Endothelial cell of umbilical vein (primary cell): ENCODE data around the gene EOGT. TPM values are rescaled to one million over a fixed set of nuclear protein-coding genes. Genes with fewer than 3 reads are reported as not detected.

Experiments used
- BruUV-seq: library from RNA; stranded (reverse); fragments of 400-500 nt; replicated peaks from 2 replicates; lab custom pipeline; 2021; lab: Mats Ljungman, UMichigan
- CTCF ChIA-PET: fragments of 300-600, 350-600 bp; sonication (Branson Sonifier 250); formaldehyde crosslinking; loops from one replicate; lab custom pipeline; 2021; ENCODE audit warnings: antibody characterized with exemption, inconsistent platforms; lab: Charles Lee
- POLR2A ChIA-PET: fragments of 300-600, 350-600 bp; sonication (Branson Sonifier 250); formaldehyde crosslinking; loops from one replicate; lab custom pipeline; 2021; ENCODE audit warnings: antibody characterized with exemption, inconsistent platforms; lab: Charles Lee
- DNase-seq: peaks from one replicate; pipeline ENCODE4 v3.0.0-alpha.2; 2011; ENCODE audit warnings: low read depth, low spot score
- FAIRE-seq: peaks from 2 replicates; lab custom pipeline; 2011; peaks lifted over from hg19 to GRCh38; lab: Jason Lieb, UNC
- H2AFZ ChIP-seq: 2 replicates; pipeline ENCODE4 v1.6.0; 2012; ENCODE audit warnings: low read depth, low read length, control low read depth, inconsistent platforms
- H3K27ac ChIP-seq: 2 replicates; pipeline ENCODE4 v1.5.1; 2011; ENCODE audit warnings: low read depth, mild to moderate bottlenecking, control low read depth, low read length, moderate library complexity; ENCODE audit not compliant: insufficient read depth
- H3K27me3 ChIP-seq, 2 experiments: 2 replicates each; pipeline versions ENCODE4 v1.6.0 to v1.6.1; 2011; ENCODE audit warnings: low read length in 2 of 2, mixed read lengths in 1 of 2; ENCODE audit not compliant: control insufficient read depth in 2 of 2, insufficient read depth in 2 of 2
- H3K36me3 ChIP-seq, 2 experiments: 2 replicates in 1 of 2; 3 replicates in 1 of 2; pipeline ENCODE4 v1.5.1; 2011; ENCODE audit warnings: low read length in 2 of 2, mild to moderate bottlenecking in 1 of 2, moderate library complexity in 1 of 2; ENCODE audit not compliant: control insufficient read depth in 2 of 2, insufficient read depth in 2 of 2; ENCODE audit errors: extremely low read depth in 1 of 2
- H3K4me1 ChIP-seq: 3 replicates; pipeline ENCODE4 v1.5.1; 2011; ENCODE audit warnings: mild to moderate bottlenecking, low read length; ENCODE audit not compliant: control insufficient read depth, insufficient read depth; ENCODE audit errors: extremely low read depth
- H3K4me2 ChIP-seq: 2 replicates; pipeline ENCODE4 v1.6.1; 2011; ENCODE audit warnings: low read length, control low read depth, mixed read lengths; ENCODE audit not compliant: insufficient read depth
- H3K4me3 ChIP-seq, 3 experiments: fragments of 200-600 bp in 1 of 3; sonication (generic), shearing (Covaris generic) in 1 of 3; replicated peaks in 1 of 3; 2 replicates each; pipeline ENCODE4 v1.5.1; 2011 to 2016; ENCODE audit warnings: control low read depth in 3 of 3, low read length in 3 of 3, mild to moderate bottlenecking in 2 of 3, inconsistent platforms in 1 of 3, low read depth in 1 of 3, moderate library complexity in 1 of 3; ENCODE audit not compliant: insufficient read depth in 1 of 3
- H3K79me2 ChIP-seq: 2 replicates; pipeline ENCODE4 v1.6.0; 2012; ENCODE audit warnings: low read length, inconsistent platforms; ENCODE audit not compliant: control insufficient read depth, insufficient read depth
- H3K9ac ChIP-seq: replicated peaks from 2 replicates; pipeline ENCODE3; 2011; ENCODE audit warnings: low read length, control low read depth; ENCODE audit not compliant: insufficient read depth; ENCODE audit errors: extremely low read depth
- H3K9me1 ChIP-seq: replicated peaks from 3 replicates; pipeline ENCODE4 v1.6.0; 2011; ENCODE audit warnings: mild to moderate bottlenecking, low read length; ENCODE audit not compliant: control insufficient read depth, insufficient read depth; ENCODE audit errors: extremely low read depth
- H3K9me3 ChIP-seq: replicated peaks from 2 replicates; pipeline ENCODE4 v1.5.1; 2012; ENCODE audit warnings: low read length, inconsistent platforms; ENCODE audit not compliant: control insufficient read depth, insufficient read depth
- H4K20me1 ChIP-seq: replicated peaks from 2 replicates; pipeline ENCODE3; 2011; ENCODE audit warnings: mild to moderate bottlenecking, low read length; ENCODE audit not compliant: control insufficient read depth, insufficient read depth; ENCODE audit errors: extremely low read depth
- CTCF ChIP-seq, 2 donors: IDR thresholded peaks; 1 replicate in 1 of 2; 2 replicates in 1 of 2; pipeline ENCODE4 v1.5.1; 2011; ENCODE audit warnings: low read length in 2 of 2, mild to moderate bottlenecking in 2 of 2, moderate library complexity in 2 of 2, control low read depth in 1 of 2, inconsistent platforms in 1 of 2, low read depth in 1 of 2; ENCODE audit not compliant: insufficient read depth in 1 of 2; ENCODE audit errors: extremely low read depth in 1 of 2
- EZH2 ChIP-seq: IDR thresholded peaks from 2 replicates; pipeline ENCODE4 v1.6.1; 2012; ENCODE audit warnings: borderline replicate concordance, low read depth, mild to moderate bottlenecking, moderate library complexity, low read length, inconsistent platforms; ENCODE audit not compliant: severe bottlenecking
- FOS ChIP-seq: IDR thresholded peaks from 2 replicates; pipeline ENCODE4 v1.6.1; 2011; ENCODE audit warnings: mild to moderate bottlenecking, low read length, moderate library complexity, borderline replicate concordance; ENCODE audit not compliant: insufficient read depth
- GATA2 ChIP-seq: IDR thresholded peaks from 2 replicates; pipeline ENCODE4 v1.7.0; 2011; ENCODE audit warnings: low read depth, mild to moderate bottlenecking, moderate library complexity, mixed read lengths, low read length; ENCODE audit not compliant: insufficient read length, insufficient read depth
- JUN ChIP-seq: IDR thresholded peaks from 2 replicates; pipeline ENCODE4 v1.6.1; 2011; ENCODE audit warnings: borderline replicate concordance, low read depth; ENCODE audit not compliant: insufficient read length, insufficient read depth
- MAX ChIP-seq: IDR thresholded peaks from 2 replicates; pipeline ENCODE4 v1.6.1; 2011; ENCODE audit not compliant: insufficient read depth, insufficient read length
- MYC ChIP-seq: IDR thresholded peaks from one replicate; pipeline ENCODE4 v1.6.1; 2011; ENCODE audit warnings: mild to moderate bottlenecking, low read depth, low read length
- POLR2A ChIP-seq: IDR thresholded peaks from 2 replicates; pipeline ENCODE4 v1.6.1; 2012; ENCODE audit warnings: low read depth, mild to moderate bottlenecking, control low read depth, low read length
- POLR2AphosphoS5 ChIP-seq: IDR thresholded peaks from 2 replicates; pipeline ENCODE4 v1.6.1; 2012; ENCODE audit warnings: low read depth, mild to moderate bottlenecking, control low read depth, low read length, moderate library complexity; ENCODE audit not compliant: insufficient read depth
- dilution Hi-C: fragments of 300-500 bp; cut with MboI; formaldehyde crosslinking; loops from one replicate; pipeline ENCODE4 v1.15.0; 2019; ENCODE audit warnings: low sequenced_read_pairs; ENCODE audit not compliant: extremely low pct_ligation_motif_present
- intact Hi-C: fragments of 100-400 bp; cut with micrococcal nuclease; formaldehyde crosslinking; loops from one replicate; pipeline ENCODE4 v1.10.0; 2022
- polyA plus RNA-seq, 4 experiments: library from polyadenylated mRNA; depleted of rRNA in 3 of 4; stranded (reverse) in 3 of 4; unstranded in 1 of 4; fragments of >200 nt; gene quantifications; 2 replicates each; pipeline versions ENCODE4 v1.2.1 to v1.2.3, GENCODE V29; 2011 to 2012; ENCODE audit warnings: missing spikeins in 1 of 4
- total RNA-seq: library from RNA; stranded (reverse); gene quantifications from 2 replicates; pipeline ENCODE4 v1.2.3, GENCODE V29; 2021

The EOGT gene
- total and polyA plus RNA-seq, 2 donors (not counting 3 experiments of a cell fraction or from before 2014, with no cell fraction given) = 35.6 to 99.4 TPM

GRCh38 chr3:69005071-69005790, 8.3 kb downstream of the EOGT start:
- ChIA-PET POLR2A (no interaction called here), CTCF (no interaction called here)
- TF ChIP-seq MAX = no peak
- TF ChIP-seq FOS = no peak
- TF ChIP-seq POLR2AphosphoS5 = no peak
- no peak for TF ChIP-seq CTCF (IDR thresholded peaks at IDR 0.05; ENCODE audit: extremely low read depth in 1 of 2, insufficient read depth in 1 of 2, low read depth in 1 of 2, low read length in 2 of 2)
- no peak for TF ChIP-seq MYC
- no peak for TF ChIP-seq JUN
- no peak for TF ChIP-seq EZH2
- TF ChIP-seq GATA2 = no peak
- no peak for TF ChIP-seq POLR2A
- intact Hi-C loops = no loop called here
- no TSS peak for BruUV-seq
- no peak overlapping the region for H3K4me3 ChIP-seq
- H3K9me1 ChIP-seq = no peaks in the 10 kb centered on the region
- H3K36me3 ChIP-seq = peaks cover 24 to 29% of the 10 kb centered on the region in 2 experiments
- no peak overlapping the region for H3K27ac ChIP-seq
- H3K9ac ChIP-seq = no peak overlapping the region
- no peak overlapping the region for H2AFZ ChIP-seq
- no peaks in the 10 kb centered on the region for H3K9me3 ChIP-seq
- H3K4me1 ChIP-seq = peaks cover 18% of the 10 kb centered on the region
- H3K27me3 ChIP-seq = no peaks in the 10 kb centered on the region
- FAIRE-seq (no peak), DNase-seq (no peak)
- H3K79me2 ChIP-seq = no peaks in the 10 kb centered on the region
- dilution Hi-C loops = no loop called here
- no peak overlapping the region for H3K4me2 ChIP-seq
- no peaks in the 10 kb centered on the region for H4K20me1 ChIP-seq
